ENCODE data around the gene ITFG2.

DNA sequence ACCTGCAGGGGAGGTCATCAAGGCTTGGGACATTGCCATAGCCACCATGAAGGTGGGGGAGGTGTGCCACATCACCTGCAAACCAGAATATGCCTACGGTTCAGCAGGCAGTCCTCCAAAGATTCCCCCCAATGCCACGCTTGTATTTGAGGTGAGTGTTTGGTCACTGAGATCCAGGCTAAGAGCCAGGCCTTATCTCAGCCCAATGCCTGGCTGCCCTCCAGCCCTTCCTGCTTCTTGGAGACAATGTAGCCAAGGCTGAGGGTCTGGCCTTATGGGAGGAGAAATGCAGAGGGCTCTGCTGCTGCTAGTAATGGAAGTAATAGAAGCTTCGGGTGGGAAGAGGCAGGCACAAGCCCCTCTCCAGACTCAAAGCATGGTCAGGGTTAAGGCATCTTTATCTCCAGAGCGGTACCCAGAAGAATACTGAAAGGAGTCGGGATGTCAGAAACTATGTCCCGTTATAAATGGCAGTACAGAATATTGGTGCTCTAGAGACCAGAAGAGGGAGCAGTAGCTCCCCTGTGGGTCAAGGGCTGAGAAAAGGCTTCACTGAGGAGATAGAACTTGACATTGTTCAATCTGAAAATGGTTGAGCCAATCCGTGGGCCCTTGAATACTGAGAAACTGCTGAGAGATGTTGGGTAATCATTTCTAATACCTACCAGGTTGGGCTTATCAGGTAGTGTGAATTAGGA is 14.6 kb upstream of the ITFG2 start:
- TF ChIP-seq, protein P1, sequence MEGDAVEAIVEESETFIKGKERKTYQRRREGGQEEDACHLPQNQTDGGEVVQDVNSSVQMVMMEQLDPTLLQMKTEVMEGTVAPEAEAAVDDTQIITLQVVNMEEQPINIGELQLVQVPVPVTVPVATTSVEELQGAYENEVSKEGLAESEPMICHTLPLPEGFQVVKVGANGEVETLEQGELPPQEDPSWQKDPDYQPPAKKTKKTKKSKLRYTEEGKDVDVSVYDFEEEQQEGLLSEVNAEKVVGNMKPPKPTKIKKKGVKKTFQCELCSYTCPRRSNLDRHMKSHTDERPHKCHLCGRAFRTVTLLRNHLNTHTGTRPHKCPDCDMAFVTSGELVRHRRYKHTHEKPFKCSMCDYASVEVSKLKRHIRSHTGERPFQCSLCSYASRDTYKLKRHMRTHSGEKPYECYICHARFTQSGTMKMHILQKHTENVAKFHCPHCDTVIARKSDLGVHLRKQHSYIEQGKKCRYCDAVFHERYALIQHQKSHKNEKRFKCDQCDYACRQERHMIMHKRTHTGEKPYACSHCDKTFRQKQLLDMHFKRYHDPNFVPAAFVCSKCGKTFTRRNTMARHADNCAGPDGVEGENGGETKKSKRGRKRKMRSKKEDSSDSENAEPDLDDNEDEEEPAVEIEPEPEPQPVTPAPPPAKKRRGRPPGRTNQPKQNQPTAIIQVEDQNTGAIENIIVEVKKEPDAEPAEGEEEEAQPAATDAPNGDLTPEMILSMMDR (IDR thresholded peaks at IDR 0.05; ENCODE audit: low read depth, low read length, poor library complexity, severe bottlenecking), result peak; percentile 8
- TF ChIP-seq EZH2phosphoT487 (IDR thresholded peaks at IDR 0.05; ENCODE audit: borderline replicate concordance, low read length), result no peak

All from DOHH2 (cell line).